NCI-H128 (cell line): ENCODE data around the gene CDCA3.

Source experiments
- DNase-seq: peaks from one replicate; lab custom pipeline; 2025; ENCODE audit not compliant: unreplicated experiment; lab: John Stamatoyannopoulos, UW

The CDCA3 gene

GRCh38 chr12:6821591-6822425 is 29.3 kb downstream of the CDCA3 start, which contains the start of gene GPR162:
Gene GPR162, plus strand, starts transcription at chr12:6821821. Its CDS starts 2,078 bp downstream, at chr12:6823899.
- DNase-seq, result peak; percentile 87

GRCh38 chr12:6820166-6820565 is 30.9 kb downstream of the CDCA3 start:
- no peak for DNase-seq

GRCh38 chr12:6819106-6820030 is 31.7 kb downstream of the CDCA3 start:
- no peak for DNase-seq

GRCh38 chr12:6818645-6819044 is 32.4 kb downstream of the CDCA3 start:
- no peak for DNase-seq

GRCh38 chr12:6818222-6818621 is 32.9 kb downstream of the CDCA3 start:
- no peak for DNase-seq

- DNase-seq, result no peak
These were observed 33.4 kb downstream of the CDCA3 start for GRCh38 chr12:6817662-6818157.

- DNase-seq, result no peak
These were observed 34.0 kb downstream of the CDCA3 start for GRCh38 chr12:6817098-6817497.

GRCh38 chr12:6816598-6816997 is 34.5 kb downstream of the CDCA3 start:
- no peak for DNase-seq

- no peak for DNase-seq
These were observed 37.7 kb downstream of the CDCA3 start for GRCh38 chr12:6813363-6813762.

GRCh38 chr12:6810758-6811157 is 40.3 kb downstream of the CDCA3 start:
- DNase-seq, result no peak

GRCh38 chr12:6809056-6809455 is 42.0 kb downstream of the CDCA3 start:
- DNase-seq, result no peak

GRCh38 chr12:6807170-6807569 is 43.9 kb downstream of the CDCA3 start:
- no peak for DNase-seq

- DNase-seq, result no peak
These were observed 51.9 kb downstream of the CDCA3 start for GRCh38 chr12:6799147-6799546.
